AG08396 (cell line): ENCODE data around the gene ADAM10.
"Not testable (repeated sequence)": the region's sequence is repeated elsewhere in the genome, so short reads cannot be mapped to it uniquely, and the experiment has no call there.

ENCODE experiments used
- DNase-seq: peaks from one replicate; pipeline ENCODE4 v3.0.0; 2012; ENCODE audit warnings: low spot score, mixed read lengths

ADAM10 gene

GRCh38 chr15:58749532-58750337 is at the start of gene ADAM10:
Gene ADAM10 (minus strand): TSS chr15:58749707. CDS start chr15:58749534, 173 bp downstream.
- DNase-seq = peak; percentile 100

- no peak for DNase-seq
Measured at GRCh38 chr15:58797505-58797904, 48.0 kb upstream of the ADAM10 start.

- no peak for DNase-seq
Measured at GRCh38 chr15:58795825-58796224, 46.3 kb upstream of the ADAM10 start.

GRCh38 chr15:58793862-58794261 is 44.4 kb upstream of the ADAM10 start:
- DNase-seq = no peak

GRCh38 chr15:58788056-58788710 is 38.7 kb upstream of the ADAM10 start:
- no peak for DNase-seq

- no peak for DNase-seq
Measured at GRCh38 chr15:58785355-58785754, 35.8 kb upstream of the ADAM10 start.

- DNase-seq = no peak
Measured at GRCh38 chr15:58779554-58779953, 30.0 kb upstream of the ADAM10 start.

GRCh38 chr15:58777107-58777506 is 27.6 kb upstream of the ADAM10 start:
- no peak for DNase-seq

GRCh38 chr15:58775402-58775801 is 25.9 kb upstream of the ADAM10 start:
- no peak for DNase-seq

GRCh38 chr15:58773024-58773423 is 23.5 kb upstream of the ADAM10 start:
- no peak for DNase-seq

GRCh38 chr15:58771621-58772250 is 22.2 kb upstream of the ADAM10 start:
- DNase-seq = peak; percentile 48

GRCh38 chr15:58770857-58771620 is 21.5 kb upstream of the ADAM10 start, which contains the start of gene MINDY2:
Gene MINDY2 (plus strand): TSS chr15:58771302. CDS start chr15:58771396, 94 bp downstream.
- peak; percentile 97 for DNase-seq

GRCh38 chr15:58770519-58770856 is 21.0 kb upstream of the ADAM10 start:
- peak; percentile 70 for DNase-seq

GRCh38 chr15:58768601-58769004 is 19.1 kb upstream of the ADAM10 start:
- DNase-seq = not testable (repeated sequence)

GRCh38 chr15:58766290-58766689 is 16.8 kb upstream of the ADAM10 start:
- no peak for DNase-seq

GRCh38 chr15:58764468-58764867 is 15.0 kb upstream of the ADAM10 start:
- DNase-seq = no peak

GRCh38 chr15:58762731-58763130 is 13.2 kb upstream of the ADAM10 start:
- no peak for DNase-seq

- no peak for DNase-seq
Measured at GRCh38 chr15:58762285-58762684, 12.8 kb upstream of the ADAM10 start.

- no peak for DNase-seq
Measured at GRCh38 chr15:58761010-58761388, 11.5 kb upstream of the ADAM10 start.

- DNase-seq = no peak
Measured at GRCh38 chr15:58760385-58761009, 11.0 kb upstream of the ADAM10 start.

- DNase-seq = peak; percentile 35
Measured at GRCh38 chr15:58758141-58758540, 8.6 kb upstream of the ADAM10 start.

GRCh38 chr15:58755956-58756355 is 6.4 kb upstream of the ADAM10 start:
- no peak for DNase-seq
